ENCODE results near the gene COLEC12. TPM values are rescaled to one million over a fixed set of nuclear protein-coding genes. Genes with fewer than 3 reads are reported as not detected.

COLEC12 gene
- total RNA-seq, 2 donors from 2014 or later, result 10.9 to 15.3 TPM

GRCh38 chr18:417495-417894 is 83.0 kb downstream of the COLEC12 start:
- Histone ChIP-seq H3K4me1 (peaks cover 0 to 8% of the 10 kb centered on the region in 2 donors), H3K4me3 (no peak overlapping the region), H3K9me3 (no peaks in the 10 kb centered on the region), H3K27ac (peak overlapping the region; percentile 1 to 3), H3K27me3 (no peaks in the 10 kb centered on the region), H3K36me3 (no peaks in the 10 kb centered on the region)
- DNase-seq (ENCODE audit: low spot score), result no peak
- TF ChIP-seq, protein P1, sequence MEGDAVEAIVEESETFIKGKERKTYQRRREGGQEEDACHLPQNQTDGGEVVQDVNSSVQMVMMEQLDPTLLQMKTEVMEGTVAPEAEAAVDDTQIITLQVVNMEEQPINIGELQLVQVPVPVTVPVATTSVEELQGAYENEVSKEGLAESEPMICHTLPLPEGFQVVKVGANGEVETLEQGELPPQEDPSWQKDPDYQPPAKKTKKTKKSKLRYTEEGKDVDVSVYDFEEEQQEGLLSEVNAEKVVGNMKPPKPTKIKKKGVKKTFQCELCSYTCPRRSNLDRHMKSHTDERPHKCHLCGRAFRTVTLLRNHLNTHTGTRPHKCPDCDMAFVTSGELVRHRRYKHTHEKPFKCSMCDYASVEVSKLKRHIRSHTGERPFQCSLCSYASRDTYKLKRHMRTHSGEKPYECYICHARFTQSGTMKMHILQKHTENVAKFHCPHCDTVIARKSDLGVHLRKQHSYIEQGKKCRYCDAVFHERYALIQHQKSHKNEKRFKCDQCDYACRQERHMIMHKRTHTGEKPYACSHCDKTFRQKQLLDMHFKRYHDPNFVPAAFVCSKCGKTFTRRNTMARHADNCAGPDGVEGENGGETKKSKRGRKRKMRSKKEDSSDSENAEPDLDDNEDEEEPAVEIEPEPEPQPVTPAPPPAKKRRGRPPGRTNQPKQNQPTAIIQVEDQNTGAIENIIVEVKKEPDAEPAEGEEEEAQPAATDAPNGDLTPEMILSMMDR (IDR thresholded peaks at IDR 0.05), result no peak

DNA sequence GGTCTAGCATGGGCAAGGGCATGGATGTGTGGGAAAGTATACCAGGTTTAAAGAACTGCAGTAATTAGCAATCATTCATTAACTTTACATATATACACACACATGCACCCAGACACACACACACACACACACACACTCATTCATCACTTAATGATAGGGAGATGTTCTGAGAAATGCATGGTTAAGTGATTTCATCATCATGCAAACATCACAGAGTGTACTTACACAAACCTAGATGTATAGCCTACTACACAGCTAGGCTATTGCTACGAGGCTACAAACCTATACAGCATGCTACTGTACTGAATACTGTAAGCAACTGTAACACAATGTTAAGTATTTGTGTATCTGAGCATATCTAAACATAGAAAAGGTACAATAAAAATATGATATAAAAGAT is 83.6 kb downstream of the COLEC12 start:
- no peak overlapping the region for H3K4me3 ChIP-seq
- H3K36me3 ChIP-seq, result no peaks in the 10 kb centered on the region
- no peaks in the 10 kb centered on the region for H3K27me3 ChIP-seq
- TF ChIP-seq, protein P1 (IDR thresholded peaks at IDR 0.05), result no peak
- no peaks in the 10 kb centered on the region for H3K9me3 ChIP-seq
- DNase-seq (ENCODE audit: low spot score), result no peak
- H3K27ac ChIP-seq, result peak overlapping the region in 1 of 2 donors; percentile 1
- peaks cover 0 to 8% of the 10 kb centered on the region in 2 donors for H3K4me1 ChIP-seq

DNA sequence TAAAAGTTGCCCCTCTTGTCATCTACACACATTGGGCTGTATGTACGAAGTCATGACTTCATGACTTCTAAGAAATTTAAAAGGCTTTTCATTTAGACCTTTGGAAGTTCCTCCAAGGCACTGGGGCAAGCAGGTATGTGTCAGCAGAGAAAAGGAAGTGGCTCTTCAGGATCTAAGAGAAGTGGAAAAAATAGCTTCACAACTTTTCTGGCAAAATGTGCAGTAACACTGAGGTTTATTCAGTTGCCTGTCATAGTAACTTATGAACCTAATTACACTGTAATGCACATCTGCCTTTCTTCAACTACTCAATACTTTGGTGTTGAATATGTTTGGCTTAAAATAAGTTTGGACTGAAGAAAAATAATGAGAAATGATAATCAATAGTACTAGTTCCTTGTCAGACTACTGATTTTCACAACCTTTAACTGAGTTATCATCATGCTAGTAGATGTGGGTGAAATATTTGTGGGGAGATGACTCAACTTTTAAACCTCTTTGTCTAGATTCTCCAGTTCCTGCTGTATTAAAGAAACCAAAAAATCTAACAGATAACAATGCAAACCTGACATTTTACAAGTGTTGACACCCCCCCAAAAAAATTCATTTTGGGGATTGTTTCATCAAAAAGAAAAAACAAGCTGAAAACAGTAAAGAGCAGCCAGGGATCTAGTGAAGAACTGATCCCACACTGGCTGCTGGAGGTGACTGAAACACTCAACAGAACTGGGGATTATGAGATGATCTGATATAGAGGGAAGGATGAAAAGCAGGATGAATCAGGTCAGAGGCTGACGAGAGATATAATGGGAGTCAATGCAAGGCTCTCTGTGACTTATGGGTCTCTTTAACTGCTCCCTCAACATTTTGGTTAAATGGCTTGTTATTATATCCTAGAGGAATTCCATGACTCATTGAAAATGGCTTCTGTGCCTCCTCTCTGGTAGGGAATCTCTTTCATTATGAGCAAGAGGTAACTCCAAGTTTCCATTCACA is 84.6 kb downstream of the COLEC12 start:
- no peaks in the 10 kb centered on the region for H3K36me3 ChIP-seq
- H3K4me1 ChIP-seq, result peaks cover 0 to 8% of the 10 kb centered on the region in 2 donors
- TF ChIP-seq, protein P1 (IDR thresholded peaks at IDR 0.05), result no peak
- DNase-seq (ENCODE audit: low spot score), result no peak
- H3K27ac ChIP-seq, result no peak overlapping the region
- no peaks in the 10 kb centered on the region for H3K27me3 ChIP-seq
- H3K9me3 ChIP-seq, result no peaks in the 10 kb centered on the region
- H3K4me3 ChIP-seq, result no peak overlapping the region

GRCh38 chr18:415047-415446 is 85.5 kb downstream of the COLEC12 start:
- Histone ChIP-seq H3K27me3 (no peaks in the 10 kb centered on the region), H3K9me3 (no peaks in the 10 kb centered on the region), H3K36me3 (no peaks in the 10 kb centered on the region), H3K27ac (no peak overlapping the region), H3K4me3 (no peak overlapping the region), H3K4me1 (peaks cover 0 to 8% of the 10 kb centered on the region in 2 donors)
- TF ChIP-seq, protein P1 (IDR thresholded peaks at IDR 0.05), result no peak
- DNase-seq (ENCODE audit: low spot score), result no peak

- no peaks in the 10 kb centered on the region for H3K9me3 ChIP-seq
- no peak overlapping the region for H3K27ac ChIP-seq
- no peaks in the 10 kb centered on the region for H3K36me3 ChIP-seq
- H3K4me3 ChIP-seq, result no peak overlapping the region
- TF ChIP-seq, protein P1 (IDR thresholded peaks at IDR 0.05), result no peak
- no peak for DNase-seq (ENCODE audit: low spot score)
- H3K4me1 ChIP-seq, result peaks cover 0 to 8% of the 10 kb centered on the region in 2 donors
- no peaks in the 10 kb centered on the region for H3K27me3 ChIP-seq
These were observed 87.3 kb downstream of the COLEC12 start for GRCh38 chr18:413233-413632.

Measured in right atrium auricular region (tissue), 2 donors.